MCF 10A (cell line): ENCODE data around the gene RAD51D. TPM values are rescaled to one million over a fixed set of nuclear protein-coding genes. Genes with fewer than 3 reads are reported as not detected.

Source experiments
- BruUV-seq: library from RNA; stranded (reverse); fragments of 400-500 nt; replicated peaks from 2 replicates; lab custom pipeline; 2021; lab: Mats Ljungman, UMichigan
- CTCF ChIA-PET: fragments of 300-600 bp; sonication (Branson Sonifier 250); formaldehyde crosslinking; extraction: SDS; loops from one replicate; lab custom pipeline; 2021; ENCODE audit warnings: antibody characterized with exemption, inconsistent platforms; lab: Yijun Ruan, JAX
- POLR2A ChIA-PET: fragments of 300-600, 350-650 bp; sonication (Branson Sonifier 250); formaldehyde crosslinking; extraction: SDS; loops from one replicate; lab custom pipeline; 2020; ENCODE audit warnings: antibody characterized with exemption, inconsistent platforms; lab: Yijun Ruan, JAX
- DNase-seq: peaks from one replicate; pipeline ENCODE4 v3.0.0-alpha.2; 2018; ENCODE audit not compliant: unreplicated experiment
- H3K27ac Mint-ChIP-seq: one replicate; pipeline ENCODE4 v1.8.0; 2022; ENCODE audit warnings: mild to moderate bottlenecking, low read depth, mixed read lengths; ENCODE audit not compliant: unreplicated experiment
- H3K27me3 Mint-ChIP-seq: one replicate; pipeline ENCODE4 v1.8.0; 2022; ENCODE audit warnings: mixed read lengths; ENCODE audit not compliant: insufficient read depth, unreplicated experiment
- H3K36me3 Mint-ChIP-seq: one replicate; pipeline ENCODE4 v1.8.0; 2022; ENCODE audit warnings: mild to moderate bottlenecking, moderate library complexity, mixed read lengths; ENCODE audit not compliant: insufficient read depth, unreplicated experiment
- H3K4me1 Mint-ChIP-seq: one replicate; pipeline ENCODE4 v1.8.0; 2022; ENCODE audit warnings: mixed read lengths; ENCODE audit not compliant: insufficient read depth, unreplicated experiment
- H3K4me3 Mint-ChIP-seq: one replicate; pipeline ENCODE4 v1.8.0; 2022; ENCODE audit warnings: mild to moderate bottlenecking, moderate library complexity, mixed read lengths; ENCODE audit not compliant: unreplicated experiment
- H3K9me3 Mint-ChIP-seq: one replicate; pipeline ENCODE4 v1.8.0; 2022; ENCODE audit warnings: mixed read lengths; ENCODE audit not compliant: unreplicated experiment
- intact Hi-C: fragments of 100-400 bp; cut with micrococcal nuclease; formaldehyde crosslinking; loops from 2 replicates; pipeline ENCODE4 v1.14.1; 2022
- total RNA-seq: library from RNA; stranded (reverse); gene quantifications from 2 replicates; pipeline ENCODE4 v1.2.3, GENCODE V29; 2022
- TF ChIP-seq, protein P1 (sequence below): fragments of 200-600 bp; IDR thresholded peaks from one replicate; pipeline ENCODE4 v1.8.0; 2022; ENCODE audit warnings: antibody characterized with exemption, mild to moderate bottlenecking; ENCODE audit not compliant: unreplicated experiment

Gene RAD51D
- total RNA-seq, 1 experiment from 2014 or later, result 13.0 TPM

DNA sequence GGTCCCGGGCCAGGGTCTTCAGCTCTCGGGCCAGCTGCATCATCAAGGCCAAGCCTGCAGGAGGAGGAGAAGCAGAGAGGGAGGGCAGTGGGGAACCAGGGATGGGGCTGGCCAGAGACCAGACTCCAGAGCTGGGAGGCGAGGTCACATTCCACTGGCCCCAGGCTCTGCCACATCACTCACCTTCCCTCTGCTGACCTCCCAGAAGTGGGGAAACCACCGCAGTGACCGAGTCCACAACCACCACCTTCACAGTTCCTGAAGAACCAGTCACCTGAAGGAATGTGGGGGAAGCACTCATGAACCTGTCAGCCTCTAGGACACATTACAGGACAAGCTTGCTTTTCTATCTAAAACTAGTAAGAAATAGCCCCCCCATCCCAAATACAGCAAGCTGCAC, 16.4 kb downstream of the RAD51D start:
- POLR2A ChIA-PET, result interaction anchor here (0.8 kb wide), 1 partner anchor 8 kb away, joined by 3 read pairs; no protein-coding TSS in a partner anchor
- DNase-seq, result no peak
- no TSS peak for BruUV-seq
- Mint-ChIP-seq H3K27me3 (no peaks in the 10 kb centered on the region), H3K36me3 (peaks cover 29% of the 10 kb centered on the region), H3K9me3 (no peaks in the 10 kb centered on the region), H3K4me1 (peaks cover 4% of the 10 kb centered on the region), H3K4me3 (no peak overlapping the region), H3K27ac (peak overlapping the region; percentile 7)
- CTCF ChIA-PET, result interaction anchor here (0.6 to 2.7 kb wide), 6 partner anchors 10 to 741 kb away, joined by 3 to 15 read pairs (median 4); partner anchors contain the start of gene RAD51D
- TF ChIP-seq, protein P1, sequence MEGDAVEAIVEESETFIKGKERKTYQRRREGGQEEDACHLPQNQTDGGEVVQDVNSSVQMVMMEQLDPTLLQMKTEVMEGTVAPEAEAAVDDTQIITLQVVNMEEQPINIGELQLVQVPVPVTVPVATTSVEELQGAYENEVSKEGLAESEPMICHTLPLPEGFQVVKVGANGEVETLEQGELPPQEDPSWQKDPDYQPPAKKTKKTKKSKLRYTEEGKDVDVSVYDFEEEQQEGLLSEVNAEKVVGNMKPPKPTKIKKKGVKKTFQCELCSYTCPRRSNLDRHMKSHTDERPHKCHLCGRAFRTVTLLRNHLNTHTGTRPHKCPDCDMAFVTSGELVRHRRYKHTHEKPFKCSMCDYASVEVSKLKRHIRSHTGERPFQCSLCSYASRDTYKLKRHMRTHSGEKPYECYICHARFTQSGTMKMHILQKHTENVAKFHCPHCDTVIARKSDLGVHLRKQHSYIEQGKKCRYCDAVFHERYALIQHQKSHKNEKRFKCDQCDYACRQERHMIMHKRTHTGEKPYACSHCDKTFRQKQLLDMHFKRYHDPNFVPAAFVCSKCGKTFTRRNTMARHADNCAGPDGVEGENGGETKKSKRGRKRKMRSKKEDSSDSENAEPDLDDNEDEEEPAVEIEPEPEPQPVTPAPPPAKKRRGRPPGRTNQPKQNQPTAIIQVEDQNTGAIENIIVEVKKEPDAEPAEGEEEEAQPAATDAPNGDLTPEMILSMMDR, result no peak
- intact Hi-C loops, result no loop called here

DNA sequence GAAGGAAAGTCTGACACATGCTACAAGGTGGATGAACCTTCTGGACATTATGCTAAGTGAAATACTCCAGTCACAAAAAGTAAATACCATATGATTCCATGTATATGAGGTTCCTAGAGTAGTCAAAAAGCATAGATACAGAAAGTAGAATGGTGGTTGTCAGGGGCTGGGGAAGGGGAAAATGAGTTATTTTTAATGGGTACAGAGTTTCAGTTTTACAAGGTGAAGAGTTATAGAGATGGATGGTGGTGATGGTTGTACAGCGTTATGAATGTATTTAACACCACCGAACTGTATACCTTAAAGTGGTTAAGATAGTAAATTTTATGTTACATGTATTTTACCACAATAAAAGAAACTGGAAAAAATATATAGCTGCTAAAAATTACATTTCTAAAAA, 17.9 kb downstream of the RAD51D start:
- intact Hi-C loops, result no loop called here
- ChIA-PET CTCF (interaction anchor here (1.1 to 2.7 kb wide), 4 partner anchors 9 to 48 kb away, joined by 3 to 15 read pairs (median 4); no protein-coding TSS in a partner anchor), POLR2A (no interaction called here)
- BruUV-seq, result no TSS peak
- DNase-seq, result no peak
- Mint-ChIP-seq H3K9me3 (no peaks in the 10 kb centered on the region), H3K4me1 (peaks cover 4% of the 10 kb centered on the region), H3K27me3 (no peaks in the 10 kb centered on the region), H3K36me3 (peaks cover 29% of the 10 kb centered on the region), H3K27ac (no peak overlapping the region), H3K4me3 (no peak overlapping the region)
- TF ChIP-seq, protein P1, result no peak

DNA sequence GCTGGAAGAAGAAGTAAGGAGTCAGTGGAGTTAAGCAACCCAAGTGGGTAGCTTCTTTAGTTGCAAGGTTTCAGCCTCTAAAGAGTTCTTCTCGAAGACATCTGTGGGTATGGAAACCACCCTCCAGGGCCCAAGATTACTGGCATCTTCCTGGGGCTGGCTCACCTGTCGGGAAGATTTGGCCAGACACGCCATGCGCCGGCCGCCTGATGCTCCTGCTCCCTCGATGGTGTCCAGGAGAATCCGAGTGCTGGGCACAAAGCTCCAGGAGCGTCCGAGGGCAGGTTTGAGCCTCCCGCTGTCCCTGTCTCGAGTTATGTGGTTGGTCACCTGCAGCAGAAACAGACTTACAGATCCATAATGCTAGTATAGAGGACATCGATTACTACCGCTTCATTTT, 18.6 kb downstream of the RAD51D start:
- no peak for DNase-seq
- ChIA-PET CTCF (interaction anchor here (1.3 kb wide), 1 partner anchor 11 kb away, joined by 3 read pairs; no protein-coding TSS in a partner anchor), POLR2A (no interaction called here)
- H3K4me3 Mint-ChIP-seq, result no peak overlapping the region
- no peaks in the 10 kb centered on the region for H3K27me3 Mint-ChIP-seq
- peaks cover 29% of the 10 kb centered on the region for H3K36me3 Mint-ChIP-seq
- intact Hi-C loops, result no loop called here
- no peak overlapping the region for H3K27ac Mint-ChIP-seq
- TF ChIP-seq, protein P1, result no peak
- BruUV-seq, result no TSS peak
- peaks cover 4% of the 10 kb centered on the region for H3K4me1 Mint-ChIP-seq
- H3K9me3 Mint-ChIP-seq, result no peaks in the 10 kb centered on the region

DNA sequence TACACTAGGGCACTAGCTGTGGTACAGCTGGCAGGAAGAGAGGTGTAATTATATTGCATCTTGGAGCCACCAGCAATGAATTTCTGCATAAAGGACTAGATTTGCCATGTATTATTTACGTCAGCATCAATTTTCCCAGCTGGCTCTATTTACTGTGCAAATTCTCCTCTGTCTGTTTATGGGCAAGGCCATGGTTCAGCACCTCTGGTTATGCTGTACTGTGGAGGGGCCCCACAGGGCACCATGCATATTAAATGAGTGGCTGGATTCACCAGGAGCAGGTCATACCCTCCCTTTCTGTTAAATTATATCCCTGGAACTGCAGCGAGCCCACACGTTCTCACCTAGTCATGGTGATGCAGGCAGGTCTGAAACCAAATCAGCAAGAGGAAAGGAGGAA, 19.8 kb downstream of the RAD51D start:
- no peak overlapping the region for H3K27ac Mint-ChIP-seq
- TF ChIP-seq, protein P1, result no peak
- H3K36me3 Mint-ChIP-seq, result peaks cover 28% of the 10 kb centered on the region
- ChIA-PET CTCF (interaction anchor here (1.3 kb wide), 1 partner anchor 10 kb away, joined by 3 read pairs; no protein-coding TSS in a partner anchor), POLR2A (no interaction called here)
- no peak for DNase-seq
- H3K9me3 Mint-ChIP-seq, result no peaks in the 10 kb centered on the region
- peaks cover 7% of the 10 kb centered on the region for H3K4me1 Mint-ChIP-seq
- no peak overlapping the region for H3K4me3 Mint-ChIP-seq
- no peaks in the 10 kb centered on the region for H3K27me3 Mint-ChIP-seq
- no TSS peak for BruUV-seq
- intact Hi-C loops, result no loop called here
